ENCODE results near the gene CINP.

DNA sequence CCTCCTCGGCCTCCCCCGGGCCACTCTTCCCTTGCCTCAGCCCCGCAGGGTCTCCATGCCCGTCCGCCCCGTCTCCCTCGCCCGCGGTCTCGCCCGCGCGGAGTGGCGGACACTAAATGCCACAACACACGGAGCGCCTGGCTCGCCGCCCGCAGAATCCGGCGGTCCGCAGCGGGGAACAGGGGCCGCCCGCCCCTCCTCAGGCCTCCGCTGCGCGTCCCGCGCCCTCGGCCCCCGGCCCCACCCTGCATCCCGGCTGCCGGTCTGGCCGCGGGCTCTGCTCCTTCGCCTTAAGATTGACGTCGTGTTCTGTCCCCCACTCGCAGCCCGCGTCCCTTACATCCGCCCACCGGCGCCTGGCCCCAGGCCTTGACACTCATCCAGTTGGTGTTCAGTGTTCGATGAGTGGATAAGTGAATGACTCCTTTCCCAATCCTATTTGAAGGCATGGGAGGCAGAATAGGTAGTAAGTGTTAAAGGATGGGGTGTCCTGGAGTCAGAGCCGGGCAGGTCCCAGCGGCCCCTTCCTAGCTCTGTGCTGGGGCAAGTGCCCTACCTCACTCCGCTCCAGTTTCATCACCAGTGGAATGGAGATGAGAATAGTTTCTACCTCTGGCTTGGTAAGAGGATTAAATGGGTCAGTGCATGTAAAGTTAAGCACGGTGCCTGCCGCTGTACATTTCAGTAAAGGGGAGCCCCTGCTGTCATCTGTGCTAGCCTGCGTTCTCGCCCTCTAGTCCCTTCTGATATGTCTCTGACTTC is 673 bp upstream of the CINP start:
- TF ChIP-seq, protein P1, sequence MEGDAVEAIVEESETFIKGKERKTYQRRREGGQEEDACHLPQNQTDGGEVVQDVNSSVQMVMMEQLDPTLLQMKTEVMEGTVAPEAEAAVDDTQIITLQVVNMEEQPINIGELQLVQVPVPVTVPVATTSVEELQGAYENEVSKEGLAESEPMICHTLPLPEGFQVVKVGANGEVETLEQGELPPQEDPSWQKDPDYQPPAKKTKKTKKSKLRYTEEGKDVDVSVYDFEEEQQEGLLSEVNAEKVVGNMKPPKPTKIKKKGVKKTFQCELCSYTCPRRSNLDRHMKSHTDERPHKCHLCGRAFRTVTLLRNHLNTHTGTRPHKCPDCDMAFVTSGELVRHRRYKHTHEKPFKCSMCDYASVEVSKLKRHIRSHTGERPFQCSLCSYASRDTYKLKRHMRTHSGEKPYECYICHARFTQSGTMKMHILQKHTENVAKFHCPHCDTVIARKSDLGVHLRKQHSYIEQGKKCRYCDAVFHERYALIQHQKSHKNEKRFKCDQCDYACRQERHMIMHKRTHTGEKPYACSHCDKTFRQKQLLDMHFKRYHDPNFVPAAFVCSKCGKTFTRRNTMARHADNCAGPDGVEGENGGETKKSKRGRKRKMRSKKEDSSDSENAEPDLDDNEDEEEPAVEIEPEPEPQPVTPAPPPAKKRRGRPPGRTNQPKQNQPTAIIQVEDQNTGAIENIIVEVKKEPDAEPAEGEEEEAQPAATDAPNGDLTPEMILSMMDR (conservative IDR thresholded peaks at IDR 0.05; ENCODE audit: low read depth, low read length): no peak
- no peak for TF ChIP-seq EZH2 (IDR thresholded peaks at IDR 0.05; ENCODE audit: low read length, unreplicated experiment)
